ENCODE results near the gene POP7. TPM values are rescaled to one million over a fixed set of nuclear protein-coding genes. Genes with fewer than 3 reads are reported as not detected.

Gene POP7
- total and polyA plus RNA-seq, 3 donors from 2014 or later: 21.6 to 39.4 (median 33.6) TPM

DNA sequence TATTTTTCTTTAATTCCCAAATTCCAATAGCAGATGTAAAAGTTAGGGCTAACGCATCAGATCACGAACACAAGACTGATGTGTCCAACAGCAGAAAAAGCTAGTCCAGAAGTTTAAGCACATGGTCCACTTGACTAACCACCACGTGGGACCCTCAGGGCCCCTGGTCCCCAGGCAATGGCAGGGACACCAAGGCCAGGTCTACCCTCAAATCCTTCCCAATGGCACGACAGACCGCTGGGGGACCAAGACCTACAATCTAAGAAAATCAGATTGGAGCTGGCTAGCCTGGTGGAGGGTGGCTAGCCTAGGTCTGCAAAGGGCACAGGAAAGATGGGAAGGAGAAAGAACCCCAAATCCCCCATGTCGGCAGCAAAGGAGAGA is 13.4 kb upstream of the POP7 start:
- 29 to 39% methylated on average over 6 of the region's 6 CpGs for WGBS, 2 donors
- H3K27me3 ChIP-seq: no peaks in the 10 kb centered on the region
- no peaks in the 10 kb centered on the region for H3K36me3 ChIP-seq (ENCODE audit: low read depth, missing control alignments)
- no peaks in the 10 kb centered on the region for H3K9me3 ChIP-seq
- intact Hi-C loops (cut with DNase I; ENCODE audit: low total_unique reads): loop anchor here (5.0 kb wide), 2 partner anchors 125 to 225 kb away; no protein-coding TSS in a partner anchor
- peaks cover 52% of the 10 kb centered on the region for H3K4me1 ChIP-seq
- TF ChIP-seq POLR2A (IDR thresholded peaks at IDR 0.05): no peak
- TF ChIP-seq, protein P1, sequence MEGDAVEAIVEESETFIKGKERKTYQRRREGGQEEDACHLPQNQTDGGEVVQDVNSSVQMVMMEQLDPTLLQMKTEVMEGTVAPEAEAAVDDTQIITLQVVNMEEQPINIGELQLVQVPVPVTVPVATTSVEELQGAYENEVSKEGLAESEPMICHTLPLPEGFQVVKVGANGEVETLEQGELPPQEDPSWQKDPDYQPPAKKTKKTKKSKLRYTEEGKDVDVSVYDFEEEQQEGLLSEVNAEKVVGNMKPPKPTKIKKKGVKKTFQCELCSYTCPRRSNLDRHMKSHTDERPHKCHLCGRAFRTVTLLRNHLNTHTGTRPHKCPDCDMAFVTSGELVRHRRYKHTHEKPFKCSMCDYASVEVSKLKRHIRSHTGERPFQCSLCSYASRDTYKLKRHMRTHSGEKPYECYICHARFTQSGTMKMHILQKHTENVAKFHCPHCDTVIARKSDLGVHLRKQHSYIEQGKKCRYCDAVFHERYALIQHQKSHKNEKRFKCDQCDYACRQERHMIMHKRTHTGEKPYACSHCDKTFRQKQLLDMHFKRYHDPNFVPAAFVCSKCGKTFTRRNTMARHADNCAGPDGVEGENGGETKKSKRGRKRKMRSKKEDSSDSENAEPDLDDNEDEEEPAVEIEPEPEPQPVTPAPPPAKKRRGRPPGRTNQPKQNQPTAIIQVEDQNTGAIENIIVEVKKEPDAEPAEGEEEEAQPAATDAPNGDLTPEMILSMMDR (IDR thresholded peaks at IDR 0.05): no peak
- DNase-seq: no peak
- peak overlapping the region; percentile 88 to 91 for H3K4me3 ChIP-seq
- peak overlapping the region; percentile 86 to 96 for H3K27ac ChIP-seq

DNA sequence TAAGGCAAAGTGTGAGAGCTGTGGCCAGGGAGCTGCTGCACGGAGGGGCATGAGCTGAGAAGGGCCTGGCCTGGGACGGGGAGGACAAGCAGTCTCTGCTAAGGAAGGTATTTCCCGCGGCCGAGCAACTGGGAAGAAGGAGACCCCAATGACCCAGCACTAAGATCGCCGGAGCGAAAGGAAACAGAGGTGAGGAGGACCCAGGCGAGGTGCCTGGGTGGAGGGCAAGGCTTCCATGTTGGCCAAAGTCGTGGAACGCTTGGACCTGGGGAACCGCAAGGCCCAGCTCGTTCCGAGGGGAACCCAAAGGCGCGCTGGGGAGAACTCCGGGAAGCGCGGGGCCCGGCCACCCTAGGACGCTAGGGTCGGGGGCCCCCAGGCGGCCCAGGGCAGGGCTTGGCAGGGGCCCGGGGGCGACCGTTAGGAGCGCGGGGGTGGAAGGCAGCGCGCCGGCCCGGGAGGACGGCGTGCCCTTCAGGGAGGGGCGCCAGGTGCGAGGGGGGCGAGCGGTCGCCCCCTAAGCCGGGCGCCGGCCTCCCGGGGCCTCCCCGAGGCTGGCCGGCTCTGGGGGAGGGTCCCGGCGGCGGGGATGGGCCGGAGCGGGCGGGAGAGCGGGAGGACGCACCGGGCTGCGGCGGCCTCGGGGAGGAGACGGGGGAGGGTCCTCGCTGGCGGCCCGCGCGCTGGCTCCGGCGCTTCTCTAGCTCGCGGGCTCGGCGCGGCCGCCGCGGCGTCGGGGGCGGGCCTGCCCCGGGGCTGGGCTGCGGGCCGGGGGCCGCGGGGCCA is 12.4 kb upstream of the POP7 start:
- no peak for TF ChIP-seq POLR2A (IDR thresholded peaks at IDR 0.05)
- TF ChIP-seq, protein P1 (IDR thresholded peaks at IDR 0.05): no peak
- Histone ChIP-seq H3K4me1 (peaks cover 42% of the 10 kb centered on the region), H3K36me3 (ENCODE audit: low read depth, missing control alignments) (no peaks in the 10 kb centered on the region), H3K27ac (peak overlapping the region; percentile 86 to 96), H3K27me3 (no peaks in the 10 kb centered on the region), H3K4me3 (peak overlapping the region; percentile 88 to 91), H3K9me3 (no peaks in the 10 kb centered on the region)
- WGBS, 2 donors: 1 to 4% methylated on average over 7 to 52 of the region's 81 CpGs
- intact Hi-C loops (cut with DNase I; ENCODE audit: low total_unique reads): loop anchor here (5.0 kb wide), 2 partner anchors 126 to 226 kb away; no protein-coding TSS in a partner anchor
- no peak for DNase-seq

DNA sequence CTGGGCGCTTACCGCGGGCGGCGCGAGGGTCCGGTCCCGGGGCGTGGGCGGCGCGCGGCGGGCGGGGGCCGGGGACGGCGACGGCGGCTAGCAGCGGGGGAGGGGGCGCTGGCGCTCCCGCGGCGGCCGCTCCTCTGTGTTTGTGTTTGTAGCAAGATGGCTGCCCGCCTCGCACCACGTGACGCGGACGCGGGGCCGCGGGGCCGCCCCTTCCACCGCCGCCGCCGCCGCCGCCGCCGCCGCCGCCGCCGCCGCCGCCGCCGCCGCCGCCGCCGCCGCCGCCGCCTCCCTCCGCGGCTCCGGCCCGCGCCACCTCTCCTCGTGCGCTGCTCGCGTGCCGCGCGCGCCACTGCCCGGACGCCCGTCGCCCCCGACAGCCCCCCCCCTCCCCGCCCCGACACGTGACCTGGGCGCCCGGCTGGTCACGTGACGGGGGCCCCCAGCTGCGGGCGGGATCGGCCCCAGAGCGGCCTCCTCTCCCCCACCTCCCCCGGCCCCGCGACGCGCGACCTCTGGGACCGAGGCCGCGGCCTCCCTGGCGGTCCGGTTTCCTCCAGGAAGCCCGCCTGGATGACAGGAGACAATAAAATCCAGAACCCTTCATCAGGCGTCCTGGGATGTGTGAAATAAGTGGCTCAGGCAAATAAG is 11.7 kb upstream of the POP7 start, which contains the start of gene GIGYF1:
Gene GIGYF1, minus strand, starts transcription at position 153 of the 648 bp plus-strand sequence. CDS start 6,012 bp downstream, outside the sequence.
- 0 to 1% methylated on average over 23 to 24 of the region's 102 CpGs for WGBS, 2 donors
- Histone ChIP-seq H3K4me1 (peaks cover 38% of the 10 kb centered on the region), H3K4me3 (peak within 1 kb of the TSS; percentile 88 to 91), H3K9me3 (no peaks in the 10 kb centered on the region), H3K36me3 (ENCODE audit: low read depth, missing control alignments) (no peaks in the 10 kb centered on the region), H3K27ac (peak within 1 kb of the TSS; percentile 86 to 96), H3K27me3 (no peaks in the 10 kb centered on the region)
- TF ChIP-seq, protein P1 (IDR thresholded peaks at IDR 0.05): no peak
- TF ChIP-seq POLR2A (IDR thresholded peaks at IDR 0.05): no peak
- DNase-seq: peak; percentile 81
- intact Hi-C loops (cut with DNase I; ENCODE audit: low total_unique reads): loop anchor here (5.0 kb wide), 2 partner anchors 127 to 227 kb away; no protein-coding TSS in a partner anchor

DNA sequence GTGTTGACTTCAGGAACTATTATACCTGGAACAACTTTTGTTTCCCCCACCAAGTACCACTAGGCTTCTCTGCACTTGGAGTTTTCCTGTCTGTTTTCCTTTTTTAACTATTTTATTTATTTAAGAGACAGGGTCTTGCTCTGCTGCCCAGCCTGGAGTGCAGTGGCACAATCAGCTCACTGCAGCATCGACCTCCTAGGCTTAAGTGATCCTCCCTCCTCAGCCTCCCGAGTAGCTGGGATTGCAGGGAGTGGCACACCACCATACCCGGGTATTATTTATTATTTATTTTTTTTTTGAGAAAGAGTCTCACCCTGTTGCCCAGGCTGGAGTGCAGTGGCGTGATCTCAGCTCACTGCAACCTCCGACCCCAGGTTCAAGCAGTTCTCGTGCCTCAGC is 9.8 kb upstream of the POP7 start:
- Histone ChIP-seq H3K27me3 (no peaks in the 10 kb centered on the region), H3K9me3 (no peaks in the 10 kb centered on the region), H3K4me1 (peaks cover 27% of the 10 kb centered on the region), H3K4me3 (no peak overlapping the region), H3K27ac (no peak overlapping the region), H3K36me3 (ENCODE audit: low read depth, missing control alignments) (no peaks in the 10 kb centered on the region)
- WGBS, 2 donors: 85% methylated on average over 6 of the region's 6 CpGs
- no peak for DNase-seq
- intact Hi-C loops (cut with DNase I; ENCODE audit: low total_unique reads): no loop called here
- TF ChIP-seq, protein P1 (IDR thresholded peaks at IDR 0.05): no peak
- TF ChIP-seq POLR2A (IDR thresholded peaks at IDR 0.05): no peak
